ENCODE data around the gene LSP1.

The LSP1 gene

DNA sequence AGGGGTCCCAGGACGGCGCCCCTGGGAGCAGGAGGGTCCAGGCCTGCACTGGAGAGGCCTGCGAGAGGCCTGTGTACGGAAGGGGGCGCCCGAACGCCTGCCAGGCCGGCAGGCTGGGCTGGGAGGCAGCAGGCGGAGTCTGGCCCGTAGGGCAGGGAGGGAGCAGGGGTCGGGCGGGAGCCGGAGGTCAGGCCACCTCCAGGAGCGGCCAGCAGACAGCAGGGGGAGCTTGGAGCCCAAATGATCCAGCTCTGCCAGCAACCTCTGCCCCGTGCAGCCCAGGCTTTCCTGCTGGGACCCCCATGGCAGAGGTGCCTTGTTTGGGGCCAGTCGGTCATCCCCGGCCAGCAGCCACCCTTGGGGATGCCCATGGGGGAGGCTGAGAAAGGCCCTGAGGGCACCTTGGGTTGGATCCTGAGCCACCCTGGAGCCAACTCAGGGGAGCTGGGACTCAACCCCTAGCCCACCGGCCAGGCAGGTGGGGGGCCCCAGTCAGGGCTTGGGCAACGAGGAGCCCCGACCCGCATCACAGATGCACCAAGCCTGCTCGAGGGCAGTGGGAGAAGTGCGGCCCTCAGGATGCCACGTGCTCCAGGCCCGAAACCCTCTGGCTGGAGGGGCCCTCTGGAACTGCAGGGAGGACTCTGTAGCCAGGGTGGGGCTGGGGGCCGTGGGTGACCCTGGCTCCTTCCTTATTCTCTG lies 27.7 kb upstream of the LSP1 start:
- DNase-seq (ENCODE audit: low read depth): no peak

- no peak for DNase-seq (ENCODE audit: low read depth)
These were observed 27.0 kb upstream of the LSP1 start for GRCh38 chr11:1825785-1826451.

DNA sequence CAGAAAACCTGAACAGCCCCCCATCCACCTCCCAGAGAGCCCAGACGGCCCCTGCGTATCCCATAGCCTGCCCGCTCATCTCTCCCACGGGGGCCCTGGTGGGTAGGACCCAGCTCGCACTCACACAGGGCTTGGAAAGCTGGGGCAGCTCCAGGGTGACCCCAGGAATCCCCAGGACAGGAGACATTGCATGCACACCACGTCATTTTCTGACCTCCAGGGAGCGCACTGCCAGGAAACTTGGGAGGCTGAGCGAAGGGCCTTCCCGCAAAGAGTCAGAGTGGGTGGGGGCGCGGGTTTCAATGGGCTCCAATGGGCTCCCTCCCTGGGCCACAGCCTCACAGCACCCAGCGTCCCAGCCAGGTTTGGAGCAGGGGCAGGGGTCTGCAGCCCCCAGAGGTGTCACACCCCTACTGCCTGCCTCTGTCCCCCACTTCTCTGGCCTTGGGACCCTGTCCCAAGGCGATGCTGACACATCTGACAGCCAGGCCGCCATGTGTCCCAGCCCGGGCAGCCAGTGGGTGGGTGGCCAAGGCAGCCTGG lies 26.3 kb upstream of the LSP1 start:
- DNase-seq (ENCODE audit: low read depth): no peak

GRCh38 chr11:1827095-1827813 lies 25.6 kb upstream of the LSP1 start:
- no peak for DNase-seq (ENCODE audit: low read depth)

- DNase-seq (ENCODE audit: low read depth): no peak
These were observed 25.0 kb upstream of the LSP1 start for GRCh38 chr11:1827931-1828330.

DNA sequence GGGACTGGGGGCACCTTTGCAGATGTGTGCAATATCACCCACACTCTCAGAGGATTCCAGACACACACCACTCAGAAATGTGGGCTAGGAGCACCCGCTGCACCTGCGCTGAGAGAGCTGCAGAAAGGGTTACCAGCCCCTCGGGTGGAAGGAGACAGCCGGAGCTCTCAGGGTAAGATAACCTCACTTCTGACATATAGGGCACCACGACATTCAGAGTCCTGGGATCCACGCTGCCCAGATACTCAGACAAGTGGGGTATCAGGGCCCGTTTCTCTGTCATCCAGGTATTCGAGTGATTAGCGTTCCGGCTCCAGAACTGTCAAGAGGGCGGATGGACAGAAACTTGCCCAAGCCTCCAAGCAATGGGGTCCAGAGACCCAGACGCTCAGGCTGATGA lies 24.3 kb upstream of the LSP1 start:
- no peak for DNase-seq (ENCODE audit: low read depth)

DNA sequence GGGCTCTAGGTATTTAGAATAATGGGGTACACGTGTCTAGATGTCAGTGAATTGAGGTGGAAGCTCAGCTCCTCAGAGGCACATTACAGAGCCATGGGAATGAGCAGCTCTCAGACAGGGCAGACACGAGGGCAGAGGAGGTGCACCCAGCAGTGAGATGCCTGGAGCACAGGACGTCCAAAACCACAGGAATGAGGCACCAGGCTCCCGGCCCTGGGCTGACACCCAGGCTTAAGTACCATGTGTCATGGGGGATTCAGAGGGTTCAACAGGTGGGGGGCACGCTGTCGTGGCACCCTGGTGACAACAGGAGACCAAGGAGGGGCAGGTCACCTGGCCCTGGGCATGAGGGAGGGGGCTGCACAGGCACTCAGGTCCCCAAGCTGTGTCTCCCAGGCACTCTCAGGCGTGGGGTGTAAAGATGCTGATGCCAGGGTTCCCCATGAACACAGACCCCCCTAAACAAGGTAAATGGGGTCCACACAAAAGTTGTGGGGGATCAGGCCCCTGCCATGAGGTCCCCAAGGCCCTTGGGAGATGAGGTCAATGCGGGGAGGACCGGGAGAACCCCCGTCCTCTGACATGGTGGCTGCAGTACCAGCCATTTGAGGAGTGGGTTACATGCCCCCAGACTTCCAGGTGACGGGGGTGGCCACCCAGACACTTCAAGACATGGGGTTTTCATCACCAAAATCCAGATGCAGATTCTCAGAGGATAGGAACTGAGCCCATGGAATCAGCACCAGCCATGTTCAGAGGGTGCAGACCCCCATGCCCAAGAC lies 23.7 kb upstream of the LSP1 start:
- no peak for DNase-seq (ENCODE audit: low read depth)

DNA sequence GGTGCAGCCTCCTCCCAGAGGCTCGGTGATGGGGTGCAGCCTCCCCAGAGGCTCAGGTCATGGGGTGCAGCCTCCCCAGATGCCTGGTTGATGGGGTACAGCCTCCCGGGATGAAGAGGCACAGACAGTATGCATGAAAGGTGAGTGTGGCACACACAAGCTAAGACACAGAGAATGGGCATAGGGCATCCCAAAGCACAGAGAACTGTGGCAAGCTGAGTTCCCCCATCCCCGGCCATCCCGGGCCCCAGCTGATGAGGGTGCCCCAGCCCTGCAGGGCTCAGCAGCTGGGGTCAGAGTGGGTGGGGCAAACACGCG lies 22.9 kb upstream of the LSP1 start:
- DNase-seq (ENCODE audit: low read depth): no peak

DNA sequence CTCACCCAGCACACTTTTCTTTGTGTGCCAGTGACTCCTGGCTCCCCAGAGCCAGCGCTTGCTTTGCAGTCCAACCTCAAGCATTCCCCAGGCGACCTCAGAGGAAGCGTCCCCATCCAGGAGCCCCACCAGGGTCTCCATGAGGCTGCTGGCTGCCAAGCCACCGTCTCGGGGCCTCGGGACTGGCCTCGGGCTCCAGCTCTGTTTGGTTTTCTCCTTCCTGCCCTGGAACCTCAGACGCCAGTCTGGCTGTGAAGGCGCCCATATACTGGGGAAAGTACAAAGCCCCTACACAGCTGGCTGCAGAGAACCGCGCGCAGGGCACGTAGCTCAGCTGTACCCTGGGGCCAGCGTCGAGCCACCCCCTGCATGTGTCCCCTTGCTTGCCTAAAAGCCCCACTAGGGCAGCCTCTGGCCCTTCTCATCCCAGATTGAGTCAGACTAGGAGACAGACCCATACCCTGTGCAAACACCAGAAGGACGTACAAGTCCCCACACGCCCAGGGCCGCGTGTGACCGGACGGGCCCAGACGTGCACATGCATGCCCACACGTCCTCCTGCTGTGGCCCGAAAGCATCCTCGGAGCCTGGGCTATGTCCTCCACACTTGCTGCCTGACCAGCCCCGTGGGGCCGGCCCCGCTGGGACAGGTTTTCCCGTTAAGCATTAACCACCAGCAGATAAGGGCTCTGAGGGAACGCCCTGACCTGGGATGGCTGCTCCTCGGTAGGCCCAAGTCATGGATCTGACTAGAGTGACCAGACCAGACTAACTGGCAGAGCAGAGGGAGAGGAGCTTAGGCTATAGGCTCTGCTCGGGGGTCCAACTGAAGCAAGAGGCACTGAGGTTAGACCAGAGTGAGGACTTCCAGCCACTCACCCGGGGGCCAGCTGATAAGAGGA lies 22.3 kb upstream of the LSP1 start:
- no peak for DNase-seq (ENCODE audit: low read depth)

- DNase-seq (ENCODE audit: low read depth): no peak
These were observed 21.3 kb upstream of the LSP1 start for GRCh38 chr11:1831338-1832210.

GRCh38 chr11:1832211-1832919 lies 20.5 kb upstream of the LSP1 start:
- peak; percentile 56 for DNase-seq (ENCODE audit: low read depth)

DNA sequence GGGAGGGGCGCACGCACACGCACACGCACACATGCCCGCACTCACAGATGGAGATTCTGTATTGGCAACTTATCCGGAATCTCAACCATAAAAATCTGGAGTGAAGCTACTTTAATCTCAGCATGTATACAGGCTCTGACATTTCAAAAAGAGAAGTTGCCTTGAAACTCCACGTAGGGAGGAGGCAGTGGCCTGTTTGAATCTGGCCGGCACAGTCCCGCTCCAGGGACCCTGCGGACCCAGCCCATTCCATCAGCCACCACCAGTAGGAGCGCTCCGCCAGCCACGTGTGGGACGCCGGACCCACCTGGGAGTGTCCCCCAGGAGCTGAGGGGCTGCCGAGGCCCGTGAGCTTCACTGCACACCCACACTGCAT lies 20.0 kb upstream of the LSP1 start:
- DNase-seq (ENCODE audit: low read depth): no peak

DNA sequence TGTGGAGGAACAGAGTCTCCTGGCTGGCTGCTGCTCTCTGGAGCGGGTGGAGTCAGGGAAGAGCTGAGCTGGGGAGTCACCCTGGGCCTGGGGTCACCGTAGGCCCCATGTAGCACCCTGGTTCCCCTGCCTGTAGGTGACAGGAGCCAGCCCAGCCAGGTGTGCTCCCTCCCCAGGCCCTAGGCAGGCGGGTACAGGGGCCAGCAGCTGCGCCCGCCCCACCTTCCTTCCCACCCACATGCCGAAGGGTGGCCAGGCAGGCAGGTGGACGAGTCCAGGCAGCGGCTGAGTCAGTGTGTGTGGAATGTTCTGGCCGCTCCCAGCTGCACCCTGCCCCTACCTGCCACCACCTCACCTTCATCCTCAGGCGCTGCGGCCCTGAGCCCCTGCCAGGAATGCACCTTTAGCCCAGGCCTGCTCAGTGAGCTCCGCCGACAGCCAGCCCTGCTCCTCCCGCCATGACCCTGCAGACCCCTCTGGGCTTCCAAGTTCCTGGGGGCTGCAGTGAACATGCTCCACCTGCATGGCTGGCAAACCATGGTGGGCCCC lies 18.7 kb upstream of the LSP1 start:
- DNase-seq (ENCODE audit: low read depth): no peak

- no peak for DNase-seq (ENCODE audit: low read depth)
These were observed 17.9 kb upstream of the LSP1 start, which contains the start of gene SYT8 for GRCh38 chr11:1834779-1835670. TSS of gene SYT8 (plus strand) at chr11:1834990. CDS start at chr11:1835106, 116 bp downstream.

- DNase-seq (ENCODE audit: low read depth): no peak
These were observed 17.2 kb upstream of the LSP1 start for GRCh38 chr11:1835671-1836010.

DNA sequence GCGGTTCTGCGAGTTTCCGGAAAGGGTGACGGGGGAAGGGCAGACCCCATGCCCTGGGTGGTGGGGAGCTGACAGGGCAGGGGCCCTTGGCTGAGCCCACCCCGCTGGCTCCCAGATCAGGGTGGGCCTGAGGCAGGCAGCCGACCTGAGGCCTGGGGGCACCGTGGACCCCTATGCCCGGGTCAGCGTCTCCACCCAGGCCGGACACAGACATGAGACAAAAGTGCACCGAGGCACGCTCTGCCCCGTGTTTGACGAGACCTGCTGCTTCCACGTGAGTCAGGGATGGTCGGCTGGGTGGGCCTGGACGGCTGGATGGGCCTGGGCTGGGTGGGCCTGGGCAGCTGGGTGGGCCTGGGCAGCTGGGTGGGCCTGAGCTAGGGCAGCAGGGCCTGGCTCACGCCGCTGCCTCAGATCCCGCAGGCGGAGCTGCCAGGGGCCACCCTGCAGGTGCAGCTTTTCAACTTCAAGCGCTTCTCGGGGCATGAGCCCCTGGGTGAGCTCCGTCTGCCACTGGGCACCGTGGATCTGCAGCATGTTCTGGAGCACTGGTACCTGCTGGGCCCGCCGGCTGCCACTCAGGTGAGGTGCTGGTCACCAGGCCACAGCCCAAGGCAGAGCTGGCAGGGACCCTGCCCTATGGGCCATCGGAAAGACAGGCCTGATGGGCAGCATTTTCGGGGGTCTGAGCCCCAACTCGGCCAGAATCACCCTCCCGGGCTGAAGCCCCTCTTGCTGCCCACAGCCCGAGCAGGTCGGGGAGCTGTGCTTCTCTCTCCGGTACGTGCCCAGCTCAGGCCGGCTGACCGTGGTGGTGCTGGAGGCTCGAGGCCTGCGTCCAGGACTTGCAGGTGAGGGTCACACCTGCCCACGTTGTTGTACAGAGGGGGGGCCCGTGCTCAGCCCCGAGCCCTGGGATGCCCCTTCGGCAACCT lies 16.6 kb upstream of the LSP1 start:
- no peak for DNase-seq (ENCODE audit: low read depth)
